Measurements from ENCODE around the gene ATP1B3.

- TF ChIP-seq EZH2 (IDR thresholded peaks at IDR 0.05) (no peak), POLR2AphosphoS5 (IDR thresholded peaks at IDR 0.05; ENCODE audit: borderline replicate concordance, low read depth, low read length) (no peak)
These were observed 65.6 kb downstream of the ATP1B3 start for GRCh38 chr3:141942006-141942405.
